IMR-90 (cell line): ENCODE results near the gene MYO3B. TPM values are rescaled to one million over a fixed set of nuclear protein-coding genes. Genes with fewer than 3 reads are reported as not detected.

Source experiments
- ATAC-seq: fragments of 200-7000 bp; cut with Tn5 transposase; 2 replicates; pipeline ENCODE4 v1.9.1; 2020; ENCODE audit warnings: low read depth, mild to moderate bottlenecking, moderate library complexity
- BruUV-seq: library from RNA; stranded (reverse); fragments of 400-500 nt; replicated peaks from 2 replicates; lab custom pipeline; 2021; lab: Mats Ljungman, UMichigan
- CTCF ChIA-PET: fragments of 300-600 bp; formaldehyde crosslinking; extraction: SDS; loops from one replicate; lab custom pipeline; 2021; ENCODE audit warnings: antibody characterized with exemption; lab: Yijun Ruan, JAX
- POLR2A ChIA-PET: fragments of 300-600 bp; sonication (Branson Sonifier 250); formaldehyde crosslinking; loops from one replicate; lab custom pipeline; 2022; ENCODE audit warnings: antibody characterized with exemption; ENCODE audit not compliant: unreplicated experiment; lab: Charles Lee
- DNase-seq: peaks from one replicate; pipeline ENCODE4 v3.0.0; 2013
- H2AFZ ChIP-seq: replicated peaks from 2 replicates; pipeline ENCODE3; 2013; ENCODE audit warnings: low read length, mild to moderate bottlenecking; ENCODE audit not compliant: poor library complexity
- H2AK5ac ChIP-seq: 2 replicates; pipeline ENCODE4 v1.6.1; 2013; ENCODE audit warnings: low read depth, low read length, inconsistent platforms
- H2AK9ac ChIP-seq: replicated peaks from 2 replicates; pipeline ENCODE3; 2013; ENCODE audit warnings: mild to moderate bottlenecking, low read depth, low read length, moderate library complexity; ENCODE audit not compliant: poor library complexity
- H2BK120ac ChIP-seq: 2 replicates; pipeline ENCODE4 v1.6.1; 2013; ENCODE audit warnings: low read depth, low read length, inconsistent platforms
- H2BK15ac ChIP-seq: 3 replicates; pipeline ENCODE4 v1.6.1; 2013; ENCODE audit warnings: low read depth, low read length, inconsistent platforms
- H2BK20ac ChIP-seq: 2 replicates; pipeline ENCODE4 v1.6.1; 2013; ENCODE audit warnings: low read depth, mild to moderate bottlenecking, inconsistent platforms, low read length, moderate library complexity
- H2BK5ac ChIP-seq: 2 replicates; pipeline ENCODE4 v1.6.1; 2013; ENCODE audit warnings: mild to moderate bottlenecking, low read depth, low read length, inconsistent platforms; ENCODE audit not compliant: poor library complexity, severe bottlenecking
- H3K14ac ChIP-seq: replicated peaks from 2 replicates; pipeline ENCODE4 v1.6.1; 2013; ENCODE audit warnings: low read depth, low read length, inconsistent platforms
- H3K18ac ChIP-seq: 2 replicates; pipeline ENCODE4 v1.6.1; 2013; ENCODE audit warnings: low read depth, low read length, control low read depth
- H3K23ac ChIP-seq: 2 replicates; pipeline ENCODE4 v1.6.1; 2013; ENCODE audit warnings: low read depth, low read length, inconsistent platforms
- H3K27ac ChIP-seq: 2 replicates; pipeline ENCODE4 v1.5.1; 2013; ENCODE audit warnings: mild to moderate bottlenecking, control low read depth, low read length; ENCODE audit not compliant: insufficient read depth
- H3K27me3 ChIP-seq: 2 replicates; pipeline ENCODE4 v1.6.1; 2013; ENCODE audit warnings: low read length; ENCODE audit not compliant: control insufficient read depth, insufficient read depth
- H3K36me3 ChIP-seq: 2 replicates; pipeline ENCODE4 v1.6.1; 2013; ENCODE audit warnings: low read length, mixed read lengths; ENCODE audit not compliant: control insufficient read depth, insufficient read depth
- H3K4ac ChIP-seq: 2 replicates; pipeline ENCODE4 v1.6.1; 2013; ENCODE audit warnings: low read depth, low read length, inconsistent platforms
- H3K4me1 ChIP-seq: 2 replicates; pipeline ENCODE4 v1.6.1; 2013; ENCODE audit warnings: low read length, mixed read lengths; ENCODE audit not compliant: control insufficient read depth, insufficient read depth
- H3K4me2 ChIP-seq: 2 replicates; pipeline ENCODE4 v1.6.1; 2013; ENCODE audit warnings: low read depth, mild to moderate bottlenecking, control low read depth, low read length, moderate library complexity
- H3K4me3 ChIP-seq: 2 replicates; pipeline ENCODE4 v1.5.1; 2013; ENCODE audit warnings: low read depth, mild to moderate bottlenecking, control low read depth, low read length, moderate library complexity; ENCODE audit not compliant: insufficient read depth
- H3K56ac ChIP-seq: 2 replicates; pipeline ENCODE4 v1.6.1; 2013; ENCODE audit warnings: low read length, inconsistent platforms; ENCODE audit not compliant: insufficient read depth; ENCODE audit errors: extremely low read depth
- H3K79me1 ChIP-seq, 2 experiments: 2 replicates each; pipeline ENCODE4 v1.6.1; 2013; ENCODE audit warnings: low read length in 2 of 2, inconsistent platforms in 1 of 2, low read depth in 1 of 2
- H3K9ac ChIP-seq: 2 replicates; pipeline ENCODE4 v1.6.1; 2013; ENCODE audit warnings: low read depth, low read length, control low read depth
- H3K9me1 ChIP-seq: 2 replicates; pipeline ENCODE4 v1.6.1; 2013; ENCODE audit warnings: low read length, inconsistent platforms; ENCODE audit not compliant: insufficient read depth
- H3K9me3 ChIP-seq: 2 replicates; pipeline ENCODE4 v1.6.1; 2013; ENCODE audit warnings: low read length; ENCODE audit not compliant: control insufficient read depth, insufficient read depth
- H4K20me1 ChIP-seq: 2 replicates; pipeline ENCODE4 v1.6.1; 2013; ENCODE audit warnings: low read length, inconsistent platforms; ENCODE audit not compliant: insufficient read depth
- H4K5ac ChIP-seq: 2 replicates; pipeline ENCODE4 v1.6.1; 2013; ENCODE audit warnings: mild to moderate bottlenecking, low read depth, low read length, control low read depth
- H4K8ac ChIP-seq, 2 experiments: 2 replicates each; pipeline ENCODE4 v1.6.1; 2013; ENCODE audit warnings: low read depth in 2 of 2, low read length in 2 of 2, control low read depth in 1 of 2, inconsistent platforms in 1 of 2
- H4K91ac ChIP-seq: 2 replicates; pipeline ENCODE4 v1.6.1; 2013; ENCODE audit warnings: low read depth, low read length, inconsistent platforms; ENCODE audit not compliant: insufficient read depth
- BHLHE40 ChIP-seq: fragments of 150-350 bp; IDR thresholded peaks from 2 replicates; pipeline ENCODE4 v1.6.1; 2016; ENCODE audit warnings: mild to moderate bottlenecking, low read depth, low read length
- CEBPB ChIP-seq: IDR thresholded peaks from 2 replicates; pipeline ENCODE4 v1.6.1; 2012; ENCODE audit warnings: low read depth, low read length, improper control_type of control experiment
- CHD1 ChIP-seq: IDR thresholded peaks from 2 replicates; pipeline ENCODE4 v1.6.1; 2012; ENCODE audit warnings: low read depth, low read length, improper control_type of control experiment
- FOS ChIP-seq: fragments of 150-350 bp; IDR thresholded peaks from 2 replicates; pipeline ENCODE4 v1.6.1; 2016; ENCODE audit warnings: low read depth, low read length
- MAFK ChIP-seq: IDR thresholded peaks from 2 replicates; pipeline ENCODE4 v1.6.1; 2012; ENCODE audit warnings: low read depth, low read length, improper control_type of control experiment
- MAZ ChIP-seq: IDR thresholded peaks from 2 replicates; pipeline ENCODE4 v1.6.1; 2012; ENCODE audit warnings: low read depth, mild to moderate bottlenecking, low read length, improper control_type of control experiment, moderate library complexity, borderline replicate concordance
- MXI1 ChIP-seq: IDR thresholded peaks from 2 replicates; pipeline ENCODE4 v1.6.1; 2012; ENCODE audit warnings: low read depth, mild to moderate bottlenecking, low read length, moderate library complexity, borderline replicate concordance
- NFE2L2 ChIP-seq: fragments of 150-350 bp; IDR thresholded peaks from 2 replicates; pipeline ENCODE4 v1.6.1; 2016; ENCODE audit warnings: low read depth, mild to moderate bottlenecking, low read length
- POLR2A ChIP-seq: IDR thresholded peaks from 2 replicates; pipeline ENCODE4 v1.6.1; 2012; ENCODE audit warnings: mild to moderate bottlenecking, low read depth, low read length
- RAD21 ChIP-seq: IDR thresholded peaks from 2 replicates; pipeline ENCODE4 v1.6.1; 2012; ENCODE audit warnings: low read length, improper control_type of control experiment
- RCOR1 ChIP-seq: IDR thresholded peaks from 2 replicates; pipeline ENCODE4 v1.6.1; 2012; ENCODE audit warnings: mild to moderate bottlenecking, low read length, improper control_type of control experiment; ENCODE audit not compliant: insufficient replicate concordance
- RFX5 ChIP-seq: IDR thresholded peaks from 2 replicates; pipeline ENCODE4 v1.8.0; 2012; ENCODE audit warnings: low read depth, mild to moderate bottlenecking, low read length, moderate library complexity
- SMC3 ChIP-seq: fragments of 150-350 bp; IDR thresholded peaks from 2 replicates; pipeline ENCODE4 v1.6.1; 2016; ENCODE audit warnings: low read depth, mild to moderate bottlenecking, antibody characterized with exemption, low read length, moderate library complexity
- WGBS, 2 experiments: methylation state at CpG; one replicate each; pipeline versions ENCODE4 v1.1.5 to v1.1.7; 2013; ENCODE audit warnings: missing lambda C conversion rate in 2 of 2; ENCODE audit not compliant: insufficient read length in 1 of 2; ENCODE audit errors: extremely low coverage in 2 of 2; 5-methylcytosine and 5-hydroxymethylcytosine counted together
- dilution Hi-C: fragments of 300-500 bp; cut with HindIII; formaldehyde crosslinking; loops from one replicate; pipeline ENCODE4 v1.14.3; 2018; ENCODE audit warnings: low sequenced_read_pairs; ENCODE audit not compliant: unreplicated experiment
- in situ Hi-C: fragments of 300-500 bp; cut with MboI; formaldehyde crosslinking; loops from 3 replicates; pipeline ENCODE4 v1.14.3; 2019; ENCODE audit warnings: low sequenced_read_pairs, inconsistent platforms, mixed read lengths
- intact Hi-C: fragments of 100-400 bp; cut with micrococcal nuclease; formaldehyde crosslinking; loops from 2 replicates; pipeline ENCODE4 v1.10.0; 2022
- polyA plus RNA-seq, 3 experiments: library from polyadenylated mRNA; depleted of rRNA; stranded (reverse); fragments of >200 nt; gene quantifications; 2 replicates each; pipeline ENCODE4 v1.2.3, GENCODE V29; 2012; ENCODE audit warnings: low replicate concordance in 1 of 3
- total RNA-seq: library from RNA; depleted of rRNA; stranded (reverse); fragments of >200 nt; gene quantifications from 2 replicates; pipeline ENCODE4 v1.2.3, GENCODE V29; 2012
- TF ChIP-seq, protein P1 (sequence below): fragments of 150-350 bp; IDR thresholded peaks from 2 replicates; pipeline ENCODE4 v1.6.1; 2016; ENCODE audit warnings: low read depth, mild to moderate bottlenecking, low read length, moderate library complexity, borderline replicate concordance
- TF ChIP-seq, protein P2 (sequence below): conservative IDR thresholded peaks from 2 replicates; pipeline ENCODE4 v1.5.1; 2012; ENCODE audit warnings: mild to moderate bottlenecking, low read depth, low read length, improper control_type of control experiment
- TF ChIP-seq, protein P3 (sequence below): fragments of 150-350 bp; IDR thresholded peaks from 2 replicates; pipeline ENCODE4 v1.6.1; 2017; ENCODE audit warnings: mild to moderate bottlenecking, antibody characterized with exemption, low read length, low read depth

The MYO3B gene
- total and polyA plus RNA-seq, 2 of the 4 experiments (the other 2 are of a cell fraction), result 0.02 TPM; not detected in 1

DNA sequence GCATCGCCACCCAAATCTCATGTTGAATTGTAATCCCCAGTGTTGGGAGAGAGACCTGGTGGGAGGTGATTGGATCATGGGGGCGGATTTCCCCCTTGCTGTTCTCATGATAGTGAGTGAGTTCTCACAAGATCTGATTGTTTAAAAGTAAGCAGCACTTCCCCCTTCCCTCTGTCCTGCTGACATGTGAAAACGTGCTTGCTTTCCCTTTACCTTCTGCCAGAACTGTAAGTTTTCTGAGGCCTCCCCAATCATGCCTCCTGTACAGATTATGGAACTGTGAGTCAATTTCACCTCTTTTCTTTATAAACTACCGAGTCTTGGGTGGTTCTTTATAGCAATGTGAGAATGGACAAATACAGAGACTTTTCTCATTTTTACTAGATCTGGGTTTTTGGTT lies 375.8 kb downstream of the MYO3B start:
- Histone ChIP-seq H2BK15ac (no peak overlapping the region), H2BK120ac (no peak overlapping the region), H3K27ac (no peak overlapping the region), H3K4ac (no peak overlapping the region), H3K56ac (no peak overlapping the region), H4K20me1 (no peaks in the 10 kb centered on the region), H3K14ac (no peak overlapping the region), H3K27me3 (no peaks in the 10 kb centered on the region), H4K91ac (no peak overlapping the region), H2AK9ac (no peak overlapping the region), H3K4me1 (no peaks in the 10 kb centered on the region), H3K18ac (no peak overlapping the region), H4K5ac (no peak overlapping the region), H4K8ac (no peak overlapping the region), H3K4me3 (no peak overlapping the region), H3K9me3 (no peaks in the 10 kb centered on the region), H2AK5ac (no peak overlapping the region), H3K9ac (no peak overlapping the region), H2BK20ac (no peak overlapping the region), H3K9me1 (no peaks in the 10 kb centered on the region), H2BK5ac (no peak overlapping the region), H3K36me3 (no peaks in the 10 kb centered on the region), H3K4me2 (no peak overlapping the region), H3K23ac (no peak overlapping the region), H2AFZ (no peak overlapping the region), H3K79me1 (no peaks in the 10 kb centered on the region)
- no peak for DNase-seq
- BruUV-seq, result no TSS peak
- no peak for ATAC-seq
- in situ Hi-C loops, result no loop called here
- WGBS, 2 experiments, result no CpG with 5 or more reads among the region's 4 CpGs
- TF ChIP-seq, protein P1, sequence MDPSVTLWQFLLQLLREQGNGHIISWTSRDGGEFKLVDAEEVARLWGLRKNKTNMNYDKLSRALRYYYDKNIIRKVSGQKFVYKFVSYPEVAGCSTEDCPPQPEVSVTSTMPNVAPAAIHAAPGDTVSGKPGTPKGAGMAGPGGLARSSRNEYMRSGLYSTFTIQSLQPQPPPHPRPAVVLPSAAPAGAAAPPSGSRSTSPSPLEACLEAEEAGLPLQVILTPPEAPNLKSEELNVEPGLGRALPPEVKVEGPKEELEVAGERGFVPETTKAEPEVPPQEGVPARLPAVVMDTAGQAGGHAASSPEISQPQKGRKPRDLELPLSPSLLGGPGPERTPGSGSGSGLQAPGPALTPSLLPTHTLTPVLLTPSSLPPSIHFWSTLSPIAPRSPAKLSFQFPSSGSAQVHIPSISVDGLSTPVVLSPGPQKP, result no peak
- TF ChIP-seq MAFK (no peak), MAZ (no peak), CHD1 (no peak), POLR2A (no peak), MXI1 (no peak), BHLHE40 (no peak), SMC3 (no peak), CEBPB (no peak), RCOR1 (no peak), RAD21 (no peak), NFE2L2 (no peak), FOS (no peak), RFX5 (no peak)
- TF ChIP-seq, protein P2, sequence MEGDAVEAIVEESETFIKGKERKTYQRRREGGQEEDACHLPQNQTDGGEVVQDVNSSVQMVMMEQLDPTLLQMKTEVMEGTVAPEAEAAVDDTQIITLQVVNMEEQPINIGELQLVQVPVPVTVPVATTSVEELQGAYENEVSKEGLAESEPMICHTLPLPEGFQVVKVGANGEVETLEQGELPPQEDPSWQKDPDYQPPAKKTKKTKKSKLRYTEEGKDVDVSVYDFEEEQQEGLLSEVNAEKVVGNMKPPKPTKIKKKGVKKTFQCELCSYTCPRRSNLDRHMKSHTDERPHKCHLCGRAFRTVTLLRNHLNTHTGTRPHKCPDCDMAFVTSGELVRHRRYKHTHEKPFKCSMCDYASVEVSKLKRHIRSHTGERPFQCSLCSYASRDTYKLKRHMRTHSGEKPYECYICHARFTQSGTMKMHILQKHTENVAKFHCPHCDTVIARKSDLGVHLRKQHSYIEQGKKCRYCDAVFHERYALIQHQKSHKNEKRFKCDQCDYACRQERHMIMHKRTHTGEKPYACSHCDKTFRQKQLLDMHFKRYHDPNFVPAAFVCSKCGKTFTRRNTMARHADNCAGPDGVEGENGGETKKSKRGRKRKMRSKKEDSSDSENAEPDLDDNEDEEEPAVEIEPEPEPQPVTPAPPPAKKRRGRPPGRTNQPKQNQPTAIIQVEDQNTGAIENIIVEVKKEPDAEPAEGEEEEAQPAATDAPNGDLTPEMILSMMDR, result no peak
- TF ChIP-seq, protein P3, sequence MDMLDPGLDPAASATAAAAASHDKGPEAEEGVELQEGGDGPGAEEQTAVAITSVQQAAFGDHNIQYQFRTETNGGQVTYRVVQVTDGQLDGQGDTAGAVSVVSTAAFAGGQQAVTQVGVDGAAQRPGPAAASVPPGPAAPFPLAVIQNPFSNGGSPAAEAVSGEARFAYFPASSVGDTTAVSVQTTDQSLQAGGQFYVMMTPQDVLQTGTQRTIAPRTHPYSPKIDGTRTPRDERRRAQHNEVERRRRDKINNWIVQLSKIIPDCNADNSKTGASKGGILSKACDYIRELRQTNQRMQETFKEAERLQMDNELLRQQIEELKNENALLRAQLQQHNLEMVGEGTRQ, result no peak
- ChIA-PET POLR2A (no interaction called here), CTCF (no interaction called here)
- intact Hi-C loops, result no loop called here
- dilution Hi-C loops, result no loop called here
